Measurements from ENCODE around the gene ZNF581.

ZNF581 gene

DNA sequence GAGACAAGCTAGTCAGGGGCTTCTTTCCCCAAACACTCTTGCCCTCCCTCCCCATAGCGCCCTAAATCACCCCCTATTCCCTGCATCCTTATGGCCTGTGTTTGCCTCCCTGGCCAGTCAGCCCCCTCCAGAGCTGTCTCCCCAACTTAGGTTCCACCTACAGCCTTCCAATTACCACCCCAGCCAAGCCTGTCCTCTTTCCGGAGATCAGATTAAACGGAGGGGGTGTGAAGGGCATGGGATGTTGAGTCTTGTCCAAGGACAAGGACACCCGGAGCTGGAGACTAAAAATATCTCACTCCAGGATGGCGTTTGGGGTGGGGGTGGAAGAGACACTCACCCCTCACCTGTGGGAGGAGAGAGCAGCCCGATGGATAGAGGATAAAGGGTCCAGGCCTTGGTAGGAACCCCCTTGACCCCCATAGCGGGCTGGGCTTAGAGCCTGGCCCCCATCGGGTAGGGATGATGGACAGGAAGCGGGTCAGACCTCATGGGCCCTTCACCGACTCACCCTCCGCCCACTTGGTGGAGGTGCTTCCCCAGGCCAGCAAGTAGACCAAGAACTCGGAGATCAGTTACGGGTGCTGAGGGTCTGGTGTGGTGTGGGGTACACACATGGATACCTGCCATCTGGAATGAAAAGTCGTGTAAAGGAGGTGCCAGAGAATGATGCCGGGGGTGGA, 32.0 kb upstream of the ZNF581 start:
- TF ChIP-seq, protein P1, sequence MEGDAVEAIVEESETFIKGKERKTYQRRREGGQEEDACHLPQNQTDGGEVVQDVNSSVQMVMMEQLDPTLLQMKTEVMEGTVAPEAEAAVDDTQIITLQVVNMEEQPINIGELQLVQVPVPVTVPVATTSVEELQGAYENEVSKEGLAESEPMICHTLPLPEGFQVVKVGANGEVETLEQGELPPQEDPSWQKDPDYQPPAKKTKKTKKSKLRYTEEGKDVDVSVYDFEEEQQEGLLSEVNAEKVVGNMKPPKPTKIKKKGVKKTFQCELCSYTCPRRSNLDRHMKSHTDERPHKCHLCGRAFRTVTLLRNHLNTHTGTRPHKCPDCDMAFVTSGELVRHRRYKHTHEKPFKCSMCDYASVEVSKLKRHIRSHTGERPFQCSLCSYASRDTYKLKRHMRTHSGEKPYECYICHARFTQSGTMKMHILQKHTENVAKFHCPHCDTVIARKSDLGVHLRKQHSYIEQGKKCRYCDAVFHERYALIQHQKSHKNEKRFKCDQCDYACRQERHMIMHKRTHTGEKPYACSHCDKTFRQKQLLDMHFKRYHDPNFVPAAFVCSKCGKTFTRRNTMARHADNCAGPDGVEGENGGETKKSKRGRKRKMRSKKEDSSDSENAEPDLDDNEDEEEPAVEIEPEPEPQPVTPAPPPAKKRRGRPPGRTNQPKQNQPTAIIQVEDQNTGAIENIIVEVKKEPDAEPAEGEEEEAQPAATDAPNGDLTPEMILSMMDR (conservative IDR thresholded peaks at IDR 0.05; ENCODE audit: control insufficient read depth, insufficient read depth, low read depth, low read length): no peak
- no peak overlapping the region for H3K4me3 ChIP-seq (ENCODE audit: control insufficient read depth, low read depth, low read length)
- DNase-seq (ENCODE audit: low read depth): no peak

DNA sequence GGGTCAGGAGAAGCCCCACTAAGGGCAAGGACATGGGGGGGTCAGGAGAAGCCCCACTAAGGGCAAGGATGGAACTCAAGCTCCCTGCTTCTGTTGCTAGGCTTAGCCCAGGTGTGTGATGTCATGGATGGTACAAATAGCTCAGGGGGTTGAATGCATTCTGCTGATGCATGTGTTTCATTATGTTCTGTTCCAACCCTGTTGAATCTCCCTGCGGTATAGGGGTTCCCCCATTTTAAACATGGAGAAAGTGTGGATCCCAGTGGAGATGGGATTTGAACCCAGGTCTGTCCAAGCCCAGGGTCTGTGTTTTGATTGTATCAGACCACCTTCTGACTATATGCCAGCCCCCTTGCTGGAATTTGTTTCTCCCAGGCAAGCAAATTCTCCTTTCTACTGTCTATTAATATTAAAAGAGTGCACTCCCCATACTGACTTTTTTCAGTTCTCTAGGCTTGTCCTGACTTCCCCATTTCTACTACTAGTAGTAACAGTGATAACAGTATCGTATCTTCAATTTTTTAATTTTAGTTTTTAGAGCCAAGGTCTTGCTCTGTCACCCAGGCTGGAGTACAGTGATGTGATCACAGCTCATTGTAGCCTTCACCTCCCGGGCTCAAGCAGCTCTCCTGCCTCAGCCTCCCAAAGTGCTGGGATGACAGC, 31.3 kb upstream of the ZNF581 start:
- DNase-seq (ENCODE audit: low read depth): no peak
- TF ChIP-seq, protein P1 (conservative IDR thresholded peaks at IDR 0.05; ENCODE audit: control insufficient read depth, insufficient read depth, low read depth, low read length): no peak
- no peak overlapping the region for H3K4me3 ChIP-seq (ENCODE audit: control insufficient read depth, low read depth, low read length)

DNA sequence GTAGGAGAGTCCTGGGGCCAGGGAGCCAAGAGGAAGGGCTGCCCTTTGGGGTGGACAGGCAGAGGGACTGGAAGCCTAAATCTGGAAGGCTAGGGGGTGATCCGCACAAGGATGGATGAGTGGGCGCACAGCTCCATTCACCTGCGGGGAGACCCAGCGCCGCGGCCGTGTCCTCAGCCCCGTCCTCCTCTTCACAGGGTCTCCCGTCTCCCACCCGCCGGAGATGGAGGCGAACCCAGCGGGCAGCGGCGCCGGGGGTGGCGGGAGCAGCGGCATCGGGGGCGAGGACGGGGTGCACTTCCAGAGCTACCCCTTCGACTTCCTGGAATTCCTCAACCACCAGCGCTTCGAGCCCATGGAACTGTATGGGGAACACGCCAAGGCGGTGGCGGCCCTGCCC, 30.1 kb upstream of the ZNF581 start:
- no peak for DNase-seq (ENCODE audit: low read depth)
- H3K4me3 ChIP-seq (ENCODE audit: control insufficient read depth, low read depth, low read length): no peak overlapping the region
- TF ChIP-seq, protein P1 (conservative IDR thresholded peaks at IDR 0.05; ENCODE audit: control insufficient read depth, insufficient read depth, low read depth, low read length): no peak

DNA sequence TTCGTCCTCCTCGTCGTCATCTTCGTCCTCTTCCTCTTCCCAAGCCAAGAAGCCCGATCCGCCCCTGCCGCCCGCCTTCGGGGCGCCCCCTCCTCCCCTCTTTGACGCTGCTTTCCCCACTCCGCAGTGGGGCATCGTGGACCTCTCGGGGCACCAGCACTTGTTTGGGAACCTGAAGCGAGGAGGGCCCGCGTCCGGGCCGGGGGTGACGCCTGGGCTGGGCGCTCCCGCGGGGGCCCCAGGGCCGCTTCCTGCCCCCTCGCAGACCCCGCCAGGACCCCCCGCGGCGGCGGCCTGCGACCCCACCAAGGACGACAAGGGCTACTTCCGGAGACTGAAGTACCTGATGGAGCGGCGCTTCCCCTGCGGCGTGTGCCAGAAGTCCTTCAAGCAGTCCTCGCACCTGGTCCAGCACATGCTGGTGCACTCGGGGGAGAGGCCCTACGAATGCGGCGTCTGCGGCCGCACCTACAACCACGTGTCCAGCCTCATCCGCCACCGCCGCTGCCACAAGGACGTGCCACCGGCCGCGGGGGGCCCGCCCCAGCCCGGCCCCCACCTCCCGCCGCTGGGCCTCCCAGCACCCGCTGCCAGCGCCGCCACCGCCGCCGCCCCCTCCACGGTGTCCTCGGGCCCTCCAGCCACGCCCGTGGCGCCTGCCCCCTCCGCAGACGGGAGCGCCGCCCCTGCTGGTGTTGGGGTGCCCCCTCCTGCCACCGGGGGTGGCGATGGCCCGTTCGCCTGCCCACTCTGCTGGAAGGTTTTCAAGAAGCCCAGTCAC, 29.3 kb upstream of the ZNF581 start:
- DNase-seq (ENCODE audit: low read depth): no peak
- no peak overlapping the region for H3K4me3 ChIP-seq (ENCODE audit: control insufficient read depth, low read depth, low read length)
- TF ChIP-seq, protein P1 (conservative IDR thresholded peaks at IDR 0.05; ENCODE audit: control insufficient read depth, insufficient read depth, low read depth, low read length): no peak

DNA sequence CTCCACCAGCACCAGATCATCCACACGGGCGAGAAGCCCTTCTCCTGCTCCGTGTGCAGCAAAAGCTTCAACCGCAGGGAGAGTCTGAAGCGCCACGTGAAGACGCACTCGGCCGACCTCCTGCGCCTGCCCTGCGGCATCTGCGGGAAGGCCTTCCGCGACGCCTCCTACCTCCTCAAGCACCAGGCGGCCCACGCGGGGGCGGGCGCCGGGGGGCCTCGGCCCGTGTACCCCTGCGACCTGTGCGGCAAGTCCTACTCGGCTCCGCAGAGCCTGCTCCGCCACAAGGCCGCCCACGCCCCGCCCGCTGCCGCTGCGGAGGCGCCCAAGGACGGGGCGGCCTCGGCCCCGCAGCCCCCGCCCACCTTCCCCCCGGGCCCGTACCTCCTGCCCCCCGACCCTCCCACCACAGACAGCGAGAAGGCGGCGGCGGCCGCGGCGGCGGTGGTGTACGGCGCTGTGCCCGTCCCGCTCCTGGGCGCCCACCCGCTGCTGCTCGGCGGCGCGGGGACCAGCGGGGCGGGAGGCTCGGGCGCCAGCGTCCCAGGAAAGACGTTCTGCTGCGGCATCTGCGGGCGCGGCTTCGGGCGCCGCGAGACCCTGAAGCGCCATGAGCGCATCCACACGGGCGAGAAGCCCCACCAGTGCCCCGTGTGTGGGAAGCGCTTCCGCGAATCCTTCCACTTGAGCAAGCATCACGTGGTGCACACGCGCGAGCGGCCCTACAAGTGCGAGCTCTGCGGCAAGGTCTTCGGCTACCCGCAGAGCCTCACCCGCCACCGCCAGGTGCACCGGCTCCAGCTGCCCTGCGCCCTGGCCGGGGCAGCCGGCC, 28.5 kb upstream of the ZNF581 start:
- TF ChIP-seq, protein P1 (conservative IDR thresholded peaks at IDR 0.05; ENCODE audit: control insufficient read depth, insufficient read depth, low read depth, low read length): no peak
- DNase-seq (ENCODE audit: low read depth): no peak
- no peak overlapping the region for H3K4me3 ChIP-seq (ENCODE audit: control insufficient read depth, low read depth, low read length)
